Measurements from ENCODE around the gene BTN2A1.
A peak's percentile ranks its signal among the peaks of the same experiment; 100 is the strongest.

BTN2A1 gene

GRCh38 chr6:26472549-26473290, 15.0 kb downstream of the BTN2A1 start:
- DNase-seq = no peak

- DNase-seq = no peak
Measured at GRCh38 chr6:26473429-26473757, 15.6 kb downstream of the BTN2A1 start.

DNA sequence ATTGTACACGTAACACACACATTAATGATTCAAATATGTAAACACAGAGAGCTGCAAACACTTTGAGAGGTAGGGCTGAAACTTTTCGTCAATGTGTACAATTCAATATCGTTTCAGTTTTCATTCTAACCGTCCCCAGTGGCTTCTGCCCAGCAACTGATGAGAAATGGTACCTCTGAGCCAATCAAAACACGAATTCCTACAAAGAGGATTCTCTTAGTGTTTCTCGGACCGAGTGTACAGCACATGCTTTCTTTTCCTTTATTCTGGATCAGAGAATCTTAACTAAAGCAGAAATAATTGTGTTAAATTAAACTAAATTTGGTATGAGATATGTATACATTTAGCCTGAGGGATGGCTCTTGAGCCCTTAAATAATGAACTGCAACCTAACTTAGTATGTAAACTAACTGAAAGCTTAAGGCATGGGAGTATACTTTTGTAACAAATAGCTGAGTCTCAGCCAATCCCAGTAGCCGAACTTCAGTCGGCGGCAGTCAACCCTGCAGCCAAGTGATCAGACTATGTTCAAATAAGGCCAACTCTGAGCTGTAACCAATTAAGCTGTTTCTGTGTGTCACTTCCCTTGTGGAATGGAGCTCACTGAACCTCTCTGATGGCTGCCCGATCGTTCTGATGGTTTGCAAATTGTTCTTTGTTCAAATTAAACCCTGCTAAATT, 16.1 kb downstream of the BTN2A1 start:
- DNase-seq = peak; percentile 60

- no peak for DNase-seq
Measured at GRCh38 chr6:26474439-26474881, 16.7 kb downstream of the BTN2A1 start.

DNA sequence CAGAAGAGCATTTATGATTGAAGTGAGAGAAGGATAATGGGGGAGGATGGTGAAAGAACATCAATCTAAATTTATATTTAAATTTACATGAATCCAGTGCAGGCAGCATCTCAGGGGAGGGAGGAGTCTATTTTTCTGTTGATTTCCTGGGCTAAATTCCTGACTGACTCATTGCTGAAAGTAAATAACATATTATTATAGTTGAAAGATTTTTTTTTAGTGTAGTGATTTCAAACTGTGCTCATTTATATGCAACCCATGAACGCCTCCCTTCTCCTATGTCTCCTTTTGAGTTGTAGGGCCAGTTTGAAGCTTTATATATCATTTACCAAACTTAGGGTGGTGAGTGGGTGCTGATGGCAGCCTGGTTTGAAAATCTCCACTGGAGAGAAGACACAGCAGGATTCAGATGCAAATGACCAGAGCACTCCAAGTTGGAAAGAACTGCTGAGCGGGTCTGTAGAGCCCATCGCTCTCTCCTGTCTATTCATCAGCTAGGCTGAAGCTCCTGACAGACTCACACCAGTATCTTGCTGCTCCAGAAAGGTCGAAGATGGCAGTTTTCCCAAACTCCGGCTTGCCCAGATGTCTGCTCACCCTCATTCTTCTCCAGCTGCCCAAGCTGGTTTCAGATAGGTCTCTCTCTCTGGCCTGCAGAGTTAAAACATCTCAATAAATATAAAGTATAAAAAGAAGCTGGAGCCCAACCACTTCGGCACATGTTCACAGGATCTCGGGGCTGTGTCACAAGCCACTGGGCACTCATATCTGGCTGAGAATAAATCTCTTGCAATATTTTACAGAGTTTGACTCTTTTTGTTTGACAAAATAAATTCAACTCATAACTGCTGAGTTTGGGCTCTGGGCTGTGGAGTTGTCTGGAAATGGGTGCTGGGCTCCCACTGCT, 18.3 kb downstream of the BTN2A1 start:
- DNase-seq = no peak

- no peak for DNase-seq
Measured at GRCh38 chr6:26476896-26477295, 19.1 kb downstream of the BTN2A1 start.

GRCh38 chr6:26477426-26477825, 19.7 kb downstream of the BTN2A1 start:
- DNase-seq = no peak

DNA sequence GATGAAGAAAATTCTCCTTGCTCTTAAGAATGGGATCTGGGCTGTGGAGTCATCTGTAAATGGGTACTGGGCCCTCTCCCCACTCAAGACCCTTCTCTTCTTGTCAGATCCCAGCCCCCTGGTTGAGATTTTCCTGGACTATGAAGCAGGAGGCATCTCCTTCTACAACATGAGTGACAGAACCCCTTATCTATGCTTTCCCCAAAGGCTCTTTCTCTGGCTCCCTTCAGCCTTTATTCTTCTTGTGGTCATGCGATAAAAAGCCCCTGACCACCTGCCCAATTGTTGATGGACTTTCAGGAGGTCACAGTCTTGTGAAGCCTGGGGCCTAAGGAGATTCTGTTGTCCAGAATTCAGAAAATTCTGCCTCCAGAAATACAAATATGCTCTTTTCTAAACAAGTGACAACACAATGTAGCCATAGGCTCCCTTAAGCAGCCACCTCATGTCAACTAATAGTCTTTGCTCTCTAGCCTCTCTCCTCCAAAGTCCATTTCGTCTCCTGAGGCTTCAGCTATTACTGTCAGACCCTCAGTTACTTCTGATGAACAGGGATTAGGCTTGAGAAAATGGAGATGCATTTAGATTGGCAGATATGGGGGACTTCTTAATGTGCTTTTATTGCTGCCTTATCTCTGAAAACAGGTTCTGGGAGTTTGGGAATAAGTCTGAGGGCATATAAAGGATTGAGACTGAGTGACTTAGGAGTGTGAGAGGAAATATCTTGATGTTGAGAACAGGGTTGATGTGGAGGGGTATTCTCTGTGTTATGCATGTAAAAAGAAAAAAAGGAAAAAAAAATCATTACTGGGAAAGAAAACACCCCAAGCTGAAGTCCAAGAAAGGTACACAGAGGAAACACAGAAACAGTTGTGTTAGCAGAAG, 20.6 kb downstream of the BTN2A1 start:
- DNase-seq = no peak

DNA sequence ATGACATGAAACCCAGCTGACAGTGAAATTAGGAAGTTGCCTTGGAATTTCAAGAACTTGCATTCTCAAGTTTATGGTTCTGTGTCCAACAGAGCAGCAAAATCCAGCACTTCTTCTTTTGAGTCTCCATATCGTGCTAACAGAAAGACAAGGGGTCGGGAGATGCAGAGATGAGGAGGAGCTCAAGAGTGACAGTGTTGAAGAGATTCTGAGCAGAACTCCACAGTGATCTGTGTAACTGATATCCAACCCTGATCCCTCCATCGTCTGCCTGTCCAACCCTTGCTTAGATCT, 21.2 kb downstream of the BTN2A1 start:
- no peak for DNase-seq

DNA sequence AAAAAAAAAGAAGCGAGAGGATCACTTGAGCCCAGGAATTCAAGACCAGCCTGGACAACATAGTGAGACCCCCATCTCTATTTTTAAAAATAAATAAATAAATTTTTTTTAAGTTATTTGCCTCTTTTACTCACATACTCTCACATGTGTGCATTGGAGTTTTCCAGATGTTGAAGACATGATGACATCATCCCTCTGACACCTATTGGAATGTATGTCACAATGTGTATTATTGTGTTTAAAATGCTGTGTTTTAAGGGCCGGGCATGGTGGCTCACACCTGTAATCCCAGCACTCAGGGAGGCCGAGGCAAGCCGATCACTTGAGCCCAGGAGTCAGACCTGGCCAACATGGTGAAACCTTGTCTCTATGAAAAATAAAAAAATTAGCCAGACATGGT, 24.6 kb downstream of the BTN2A1 start:
- DNase-seq = no peak

GRCh38 chr6:26483727-26484126, 26.0 kb downstream of the BTN2A1 start:
- DNase-seq = no peak

- no peak for DNase-seq
Measured at GRCh38 chr6:26484161-26484560, 26.4 kb downstream of the BTN2A1 start.

- DNase-seq = no peak
Measured at GRCh38 chr6:26485112-26485780, 27.5 kb downstream of the BTN2A1 start.

GRCh38 chr6:26486358-26486757, 28.6 kb downstream of the BTN2A1 start:
- no peak for DNase-seq

- DNase-seq = no peak
Measured at GRCh38 chr6:26487466-26487865, 29.7 kb downstream of the BTN2A1 start.

GRCh38 chr6:26489996-26490964, 32.5 kb downstream of the BTN2A1 start:
- DNase-seq = no peak

GRCh38 chr6:26491604-26492003, 33.8 kb downstream of the BTN2A1 start:
- DNase-seq = no peak

DNA sequence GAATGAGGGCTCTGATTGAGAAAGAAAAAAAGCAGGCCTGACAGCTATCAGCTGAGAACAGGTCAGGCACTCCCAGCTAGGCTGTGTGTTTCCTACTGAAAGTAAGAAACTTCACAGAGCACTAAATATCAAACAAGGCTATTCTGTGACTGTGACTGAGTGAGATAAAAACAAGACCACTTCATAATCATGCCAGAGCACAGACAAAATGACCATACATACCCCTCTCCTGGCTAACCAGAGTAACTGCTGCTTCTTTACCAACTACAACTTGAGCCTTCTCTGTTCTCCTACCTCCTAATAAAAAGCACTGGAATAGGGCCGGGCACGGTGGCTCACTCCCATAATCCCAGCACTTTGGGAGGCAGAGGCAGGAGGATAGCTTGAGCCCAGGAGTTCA, 35.5 kb downstream of the BTN2A1 start:
- DNase-seq = no peak

DNA sequence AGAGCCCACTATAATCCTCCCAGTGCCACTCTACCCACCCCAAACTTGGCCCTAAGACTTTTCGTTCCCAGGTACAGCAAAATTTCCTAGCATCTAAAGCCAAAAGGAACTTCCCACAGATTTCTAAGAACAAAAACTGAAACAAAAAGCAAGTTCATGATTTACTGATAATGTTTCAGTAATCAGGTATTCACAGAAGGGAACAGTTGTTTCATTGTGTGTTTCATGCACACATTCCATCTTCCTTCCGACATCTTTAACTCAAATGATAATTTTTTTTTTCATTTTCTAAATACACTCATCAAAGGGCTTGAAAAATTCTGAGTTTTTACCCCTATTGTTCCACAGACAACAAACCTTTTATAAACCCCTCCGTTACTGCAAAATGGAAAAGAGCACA, 36.4 kb downstream of the BTN2A1 start:
- no peak for DNase-seq

- no peak for DNase-seq
Measured at GRCh38 chr6:26495281-26495680, 37.5 kb downstream of the BTN2A1 start.

- DNase-seq = no peak
Measured at GRCh38 chr6:26497610-26498009, 39.9 kb downstream of the BTN2A1 start.

Data from NCI-H1436 (cell line).